Fibroblast of pulmonary artery (primary cell): ENCODE data around the gene COMMD6.
A peak's percentile ranks its signal among the peaks of the same experiment; 100 is the strongest.

Experiments
- DNase-seq: peaks from one replicate; pipeline ENCODE4 v3.0.0-alpha.2; 2010; ENCODE audit warnings: low read depth
- H3K4me3 ChIP-seq: replicated peaks from 2 replicates; pipeline ENCODE4 v1.5.1; 2011; ENCODE audit warnings: low read depth, mild to moderate bottlenecking, control low read depth, low read length, moderate library complexity
- TF ChIP-seq, protein P1 (sequence below): IDR thresholded peaks from 2 replicates; pipeline ENCODE4 v1.5.1; 2011; ENCODE audit warnings: mild to moderate bottlenecking, control low read depth, low read length, inconsistent platforms; ENCODE audit errors: missing control alignments

Gene COMMD6

DNA sequence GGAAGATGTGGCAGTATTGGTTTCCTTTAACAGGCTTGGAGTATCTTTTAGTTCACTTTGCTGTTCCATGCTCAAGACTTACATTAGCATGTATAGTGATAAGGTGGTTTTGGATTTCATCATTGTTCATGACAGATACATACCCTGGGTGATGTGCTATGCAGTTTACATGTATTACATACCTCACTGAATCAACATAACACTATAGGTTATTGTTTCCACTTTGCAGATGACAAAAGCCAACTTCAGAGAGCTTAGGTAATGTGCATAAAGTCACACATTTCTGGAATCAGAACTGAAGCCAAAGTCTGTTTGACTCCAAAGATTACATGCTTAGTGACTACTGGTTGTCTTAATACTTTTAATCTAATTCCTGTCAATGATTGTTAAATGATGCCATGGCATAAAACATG is 7.1 kb downstream of the COMMD6 start:
- no peak for DNase-seq
- H3K4me3 ChIP-seq, result no peak overlapping the region
- TF ChIP-seq, protein P1, sequence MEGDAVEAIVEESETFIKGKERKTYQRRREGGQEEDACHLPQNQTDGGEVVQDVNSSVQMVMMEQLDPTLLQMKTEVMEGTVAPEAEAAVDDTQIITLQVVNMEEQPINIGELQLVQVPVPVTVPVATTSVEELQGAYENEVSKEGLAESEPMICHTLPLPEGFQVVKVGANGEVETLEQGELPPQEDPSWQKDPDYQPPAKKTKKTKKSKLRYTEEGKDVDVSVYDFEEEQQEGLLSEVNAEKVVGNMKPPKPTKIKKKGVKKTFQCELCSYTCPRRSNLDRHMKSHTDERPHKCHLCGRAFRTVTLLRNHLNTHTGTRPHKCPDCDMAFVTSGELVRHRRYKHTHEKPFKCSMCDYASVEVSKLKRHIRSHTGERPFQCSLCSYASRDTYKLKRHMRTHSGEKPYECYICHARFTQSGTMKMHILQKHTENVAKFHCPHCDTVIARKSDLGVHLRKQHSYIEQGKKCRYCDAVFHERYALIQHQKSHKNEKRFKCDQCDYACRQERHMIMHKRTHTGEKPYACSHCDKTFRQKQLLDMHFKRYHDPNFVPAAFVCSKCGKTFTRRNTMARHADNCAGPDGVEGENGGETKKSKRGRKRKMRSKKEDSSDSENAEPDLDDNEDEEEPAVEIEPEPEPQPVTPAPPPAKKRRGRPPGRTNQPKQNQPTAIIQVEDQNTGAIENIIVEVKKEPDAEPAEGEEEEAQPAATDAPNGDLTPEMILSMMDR, result no peak

DNA sequence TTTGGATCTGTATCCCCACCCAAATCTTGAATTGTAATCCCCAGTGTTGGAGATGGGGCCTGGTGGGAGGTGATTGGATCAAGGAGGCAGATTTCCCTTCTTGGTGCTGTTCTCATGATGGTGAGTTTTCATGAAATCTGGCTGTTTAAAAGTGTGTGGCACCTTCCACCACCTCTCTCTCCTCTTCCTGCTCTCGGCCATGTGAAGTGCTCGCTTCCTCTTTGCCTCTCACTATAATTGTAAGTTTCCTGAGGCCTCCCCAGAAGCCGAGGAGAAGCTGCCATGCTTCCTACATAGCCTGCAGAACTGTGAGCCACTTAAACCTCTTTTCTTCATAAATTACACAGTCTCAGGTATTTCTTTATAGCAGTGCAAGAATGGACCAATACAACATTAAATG is 15.7 kb downstream of the COMMD6 start:
- TF ChIP-seq, protein P1, result no peak
- no peak overlapping the region for H3K4me3 ChIP-seq
- DNase-seq, result no peak

- no peak overlapping the region for H3K4me3 ChIP-seq
- TF ChIP-seq, protein P1, result no peak
- no peak for DNase-seq
Measured at GRCh38 chr13:75518439-75519088, 19.1 kb downstream of the COMMD6 start.

DNA sequence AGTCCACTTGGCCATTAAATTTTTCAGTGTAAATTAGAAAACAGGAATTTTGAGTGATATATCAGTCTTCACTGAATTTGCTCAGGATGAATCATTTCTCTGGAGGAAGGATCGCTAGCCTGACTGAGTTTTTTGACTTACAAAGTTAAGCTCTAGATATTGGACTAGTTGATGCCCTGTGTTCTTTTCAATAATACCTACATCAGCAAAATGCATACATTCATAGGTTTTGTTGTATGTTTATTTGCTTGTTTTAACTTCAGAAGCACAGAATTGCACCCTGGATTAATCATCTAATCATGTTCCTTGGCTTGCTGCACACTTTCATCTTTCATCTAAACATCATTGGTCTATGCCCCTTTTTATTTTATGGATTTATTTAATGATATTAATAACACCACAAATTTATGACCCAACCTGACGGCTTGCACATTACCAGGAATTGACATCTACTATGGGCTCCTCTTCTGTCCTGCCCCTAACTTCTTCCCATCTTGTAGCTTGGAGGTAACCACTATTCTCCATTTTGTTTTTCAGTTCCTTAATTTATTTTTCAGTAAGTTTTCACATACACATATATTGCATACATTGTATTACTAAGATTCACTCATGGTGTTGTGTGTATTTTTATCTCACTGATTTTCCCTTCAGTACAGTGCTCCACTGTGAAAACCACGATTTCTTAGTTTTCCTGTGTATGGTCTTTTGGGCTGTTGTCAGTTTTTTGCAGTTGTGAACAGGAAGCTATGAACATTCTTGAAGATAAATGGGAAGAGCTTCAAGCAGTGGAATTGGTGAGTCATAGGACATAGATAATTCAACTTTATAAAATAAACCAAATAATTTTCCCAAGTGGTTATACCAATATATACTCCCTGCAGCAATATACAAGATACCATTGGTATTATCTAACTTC is 23.3 kb downstream of the COMMD6 start:
- TF ChIP-seq, protein P1, result no peak
- no peak overlapping the region for H3K4me3 ChIP-seq
- DNase-seq, result peak; percentile 66

- DNase-seq, result no peak
- no peak overlapping the region for H3K4me3 ChIP-seq
- TF ChIP-seq, protein P1, result no peak
Measured at GRCh38 chr13:75513271-75513670, 24.4 kb downstream of the COMMD6 start.

DNA sequence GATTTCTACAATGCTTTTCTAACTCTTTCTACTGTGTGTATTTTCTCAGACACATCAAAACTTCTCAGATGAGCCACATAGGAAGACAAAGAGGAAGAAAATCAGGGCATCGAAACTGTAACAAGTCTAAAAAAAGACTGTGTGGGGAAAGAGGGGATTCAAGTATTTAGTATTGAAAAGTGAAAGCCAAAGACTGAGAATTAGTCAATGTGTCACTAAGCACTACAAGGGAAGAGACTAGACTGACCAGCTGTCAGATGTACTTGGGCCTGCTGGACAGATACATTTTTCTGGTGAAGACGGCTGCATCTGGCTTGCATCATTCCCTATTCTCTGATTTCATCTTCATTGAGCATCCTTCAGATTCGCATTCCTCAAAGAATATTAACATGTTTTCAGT is 25.4 kb downstream of the COMMD6 start:
- TF ChIP-seq, protein P1, result no peak
- no peak for DNase-seq
- no peak overlapping the region for H3K4me3 ChIP-seq
